Astrocyte of the cerebellum (primary cell): Measurements from ENCODE around the gene CACNG5.

Experiments used
- DNase-seq: peaks from one replicate; pipeline ENCODE4 v3.0.0-alpha.2; 2011; ENCODE audit warnings: low read depth
- H3K4me3 ChIP-seq: 2 replicates; pipeline ENCODE4 v1.5.1; 2011; ENCODE audit warnings: mild to moderate bottlenecking, low read depth, low read length, moderate library complexity
- CTCF ChIP-seq: IDR thresholded peaks from 2 replicates; pipeline ENCODE4 v1.5.1; 2012; ENCODE audit warnings: low read length, low read depth, moderate library complexity, mild to moderate bottlenecking; ENCODE audit errors: missing control alignments
- in situ Hi-C: cut with HindIII; loops from 2 replicates; pipeline ENCODE4 v1.10.0; 2017; ENCODE audit warnings: low sequenced_read_pairs

Gene CACNG5

GRCh38 chr17:66841328-66841727, 6.4 kb downstream of the CACNG5 start:
- in situ Hi-C loops = no loop called here
- H3K4me3 ChIP-seq = no peak overlapping the region
- TF ChIP-seq CTCF = no peak
- no peak for DNase-seq

- in situ Hi-C loops = no loop called here
Measured at GRCh38 chr17:66841744-66842143, 6.8 kb downstream of the CACNG5 start.

GRCh38 chr17:66842505-66842904, 7.6 kb downstream of the CACNG5 start:
- TF ChIP-seq CTCF = no peak
- H3K4me3 ChIP-seq = no peak overlapping the region
- in situ Hi-C loops = no loop called here
- DNase-seq = no peak

More at GRCh38 chr17:66841744-66842143, 6.8 kb downstream of the CACNG5 start:
- DNase-seq = no peak
- no peak for TF ChIP-seq CTCF
- no peak overlapping the region for H3K4me3 ChIP-seq

- no peak overlapping the region for H3K4me3 ChIP-seq
- no peak for DNase-seq
- TF ChIP-seq CTCF = no peak
- in situ Hi-C loops = no loop called here
Measured at GRCh38 chr17:66842959-66843358, 8.0 kb downstream of the CACNG5 start.

GRCh38 chr17:66843627-66844026, 8.7 kb downstream of the CACNG5 start:
- no peak for DNase-seq
- in situ Hi-C loops = no loop called here
- no peak for TF ChIP-seq CTCF
- H3K4me3 ChIP-seq = no peak overlapping the region

GRCh38 chr17:66847704-66848103, 12.8 kb downstream of the CACNG5 start:
- no peak for TF ChIP-seq CTCF
- in situ Hi-C loops = no loop called here
- no peak overlapping the region for H3K4me3 ChIP-seq
- DNase-seq = no peak

- no peak for DNase-seq
- no peak overlapping the region for H3K4me3 ChIP-seq
- in situ Hi-C loops = no loop called here
- TF ChIP-seq CTCF = no peak
Measured at GRCh38 chr17:66848496-66848895, 13.6 kb downstream of the CACNG5 start.
